NCI-H526 treated with DMSO at 0.1 percent for 48 hours (cell line): ENCODE results near the gene NAE1.
"Not testable (repeated sequence)": the region's sequence is repeated elsewhere in the genome, so short reads cannot be mapped to it uniquely, and the experiment has no call there.

Source experiments
- DNase-seq: peaks from one replicate; lab custom pipeline; 2025; lab: John Stamatoyannopoulos, UW

The NAE1 gene

GRCh38 chr16:66801320-66802105 is 29.3 kb downstream of the NAE1 start, which contains the start of gene TERB1:
TSS of gene TERB1 (minus strand) at chr16:66801584. CDS start at chr16:66796798, 4,786 bp downstream.
- no peak for DNase-seq

DNA sequence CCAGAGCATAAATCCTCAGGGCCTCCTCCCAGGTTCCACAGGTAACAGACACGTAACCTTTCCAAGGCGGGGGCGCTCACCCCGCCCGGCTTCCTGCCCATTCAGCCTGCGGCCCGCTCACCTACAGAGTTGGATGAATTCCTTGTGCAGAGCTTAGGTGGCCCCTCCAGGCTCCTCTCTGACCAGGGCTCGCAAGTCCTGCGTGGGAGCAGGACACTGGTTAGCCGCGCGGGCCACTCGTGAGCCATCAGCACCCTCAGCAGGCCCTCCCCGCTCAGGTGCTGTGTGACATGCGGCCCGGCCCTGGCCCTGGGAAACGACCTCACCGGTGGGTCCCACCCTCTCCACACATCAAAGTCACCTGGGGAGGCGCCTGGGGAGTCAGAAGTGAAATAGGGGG is 29.9 kb downstream of the NAE1 start:
- DNase-seq = no peak

DNA sequence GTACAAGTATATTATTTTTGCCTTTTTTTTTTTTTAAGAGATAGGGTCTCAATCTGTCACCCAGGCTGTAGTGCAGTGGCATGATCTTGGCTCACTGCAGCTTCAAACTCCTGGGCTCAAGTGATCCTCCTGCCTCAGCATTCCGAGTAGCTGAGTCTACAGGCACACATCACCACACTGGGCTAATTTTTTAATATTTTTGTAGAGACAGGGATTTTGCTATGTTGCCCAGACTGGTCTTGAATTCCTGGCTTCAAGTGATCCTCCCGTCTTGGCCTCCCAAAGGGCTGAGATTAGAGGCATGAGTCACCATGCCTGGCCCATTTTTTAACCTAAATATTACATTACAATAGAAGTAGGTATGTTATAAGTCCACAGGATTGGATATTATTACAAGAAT is 32.6 kb downstream of the NAE1 start:
- DNase-seq = no peak

GRCh38 chr16:66793984-66794383 is 36.8 kb downstream of the NAE1 start:
- not testable (repeated sequence) for DNase-seq

DNA sequence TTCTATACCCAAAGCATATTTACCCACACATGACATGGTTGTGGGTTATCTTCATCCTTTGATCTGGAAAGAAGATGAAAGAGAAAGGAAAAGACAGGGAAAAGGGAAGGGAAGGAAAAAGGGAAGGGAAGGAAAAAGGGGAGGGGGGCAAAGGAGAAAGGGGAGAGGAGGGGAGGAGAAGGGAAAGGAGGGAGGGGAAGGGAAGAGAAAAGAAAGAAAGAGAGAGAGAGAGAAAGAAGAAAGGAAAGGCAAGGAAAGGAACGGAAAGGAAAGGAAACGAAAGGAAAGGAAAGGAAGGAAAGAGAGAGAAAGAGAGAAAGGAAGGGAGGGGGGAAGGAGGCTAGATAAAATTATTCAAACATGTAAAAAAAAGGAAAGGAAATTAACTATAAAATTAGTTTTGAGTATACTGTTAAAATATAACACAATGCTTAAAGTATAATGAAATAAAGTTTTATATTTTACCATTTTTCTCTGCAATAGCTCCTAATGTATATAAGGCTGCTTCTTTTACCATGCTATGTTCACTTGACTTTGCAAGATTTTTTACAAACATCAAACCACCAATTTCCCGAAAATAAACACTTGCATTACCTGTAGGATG is 40.5 kb downstream of the NAE1 start:
- no peak for DNase-seq

DNA sequence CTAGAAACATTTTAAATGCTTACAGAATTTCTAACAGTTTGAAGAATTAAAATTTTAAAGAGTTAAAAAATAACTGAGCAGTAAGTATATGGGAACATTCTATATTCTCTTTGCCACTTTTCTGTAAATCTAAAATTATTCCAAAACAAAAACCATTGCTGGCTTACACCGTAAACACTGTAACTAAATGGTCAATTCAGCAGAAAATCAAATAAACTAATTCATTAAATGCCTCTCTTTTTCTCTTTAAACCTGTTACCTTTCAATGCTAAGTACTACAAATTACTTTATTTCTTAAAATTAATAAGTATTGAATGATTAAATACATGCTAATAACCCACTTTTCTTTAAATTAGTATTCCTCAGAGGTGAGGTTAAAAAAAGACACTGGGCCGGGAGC is 43.3 kb downstream of the NAE1 start:
- no peak for DNase-seq

DNA sequence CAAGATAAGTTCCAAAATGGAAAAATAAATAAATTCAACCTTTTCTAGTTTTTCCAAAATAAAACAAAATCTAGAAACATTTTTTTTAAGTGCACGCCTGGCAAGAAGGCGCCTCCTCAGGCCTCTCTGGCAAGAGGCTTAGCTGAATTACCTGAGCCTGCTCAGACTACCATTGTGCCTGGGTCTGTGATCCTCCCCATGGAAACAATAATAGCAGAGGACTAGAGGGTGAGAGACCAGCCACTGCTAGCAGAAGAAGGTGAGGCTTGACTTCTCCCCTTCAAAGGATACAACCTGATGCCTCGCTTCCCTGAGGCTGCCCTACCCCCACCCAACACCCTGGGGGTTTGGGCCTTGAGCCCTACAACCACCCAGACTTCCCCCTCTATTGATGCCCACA is 44.2 kb downstream of the NAE1 start:
- no peak for DNase-seq

GRCh38 chr16:66776457-66776856 is 54.3 kb downstream of the NAE1 start:
- no peak for DNase-seq

DNA sequence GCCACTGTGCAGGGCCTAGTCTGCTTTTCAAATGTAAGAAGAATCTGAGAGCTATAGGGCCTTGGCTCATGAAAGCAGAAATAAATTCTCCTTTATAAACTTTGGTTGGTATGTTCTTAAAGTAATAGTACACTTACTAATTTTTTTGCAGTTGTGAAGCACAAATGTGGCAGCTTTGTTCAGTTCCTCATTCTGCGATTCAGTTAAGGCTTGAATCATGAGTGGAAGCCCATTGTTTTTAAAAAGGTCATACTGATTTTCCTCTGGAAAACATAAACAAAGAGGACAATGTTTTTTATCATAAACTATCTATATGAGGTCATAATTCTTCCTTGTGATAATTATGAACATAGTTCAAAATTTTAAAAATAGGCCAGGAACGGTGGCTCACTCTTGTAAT is 55.8 kb downstream of the NAE1 start:
- no peak for DNase-seq

- DNase-seq = no peak
Observed at GRCh38 chr16:66758086-66758485, 72.7 kb downstream of the NAE1 start.

- no peak for DNase-seq
Observed at GRCh38 chr16:66754819-66755218, 76.0 kb downstream of the NAE1 start.

DNA sequence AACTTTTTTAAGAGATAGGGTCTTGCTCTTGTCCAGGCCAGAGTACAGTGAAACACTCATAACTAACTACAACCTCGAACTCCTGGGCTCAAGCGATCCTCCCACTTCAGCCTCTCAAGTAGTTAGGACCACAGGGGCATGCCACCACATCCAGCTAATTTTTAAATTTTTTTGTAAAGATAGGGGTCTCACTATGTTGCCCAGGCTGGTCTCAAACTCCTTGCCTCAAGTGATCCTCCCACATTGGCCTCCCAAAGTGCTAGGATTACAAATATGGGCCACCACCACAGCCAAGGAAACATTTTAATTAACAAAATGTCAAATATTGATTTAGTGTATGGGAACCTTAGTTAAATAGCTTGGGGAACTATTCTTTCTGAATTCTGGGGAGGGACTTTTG is 76.6 kb downstream of the NAE1 start:
- no peak for DNase-seq

GRCh38 chr16:66752958-66753357 is 77.8 kb downstream of the NAE1 start:
- no peak for DNase-seq
